IPS-15b (cell line): ENCODE data around the gene ELMO3.
A peak's percentile ranks its signal among the peaks of the same experiment; 100 is the strongest.

Source experiments
- H3K27me3 ChIP-seq: one replicate; pipeline ENCODE4 v1.6.1; 2013; ENCODE audit warnings: low read length; ENCODE audit not compliant: control insufficient read depth, insufficient read depth
- H3K36me3 ChIP-seq: one replicate; pipeline ENCODE4 v1.6.1; 2013; ENCODE audit warnings: low read length; ENCODE audit not compliant: control insufficient read depth, insufficient read depth
- H3K4me1 ChIP-seq: one replicate; pipeline ENCODE4 v1.6.1; 2013; ENCODE audit warnings: mild to moderate bottlenecking, low read length; ENCODE audit not compliant: control insufficient read depth, insufficient read depth
- H3K4me3 ChIP-seq: one replicate; pipeline ENCODE4 v1.5.1; 2013; ENCODE audit warnings: low read depth, low read length
- H3K9ac ChIP-seq: one replicate; pipeline ENCODE4 v1.6.1; 2013; ENCODE audit warnings: low read depth, mild to moderate bottlenecking, low read length
- H3K9me3 ChIP-seq: one replicate; pipeline ENCODE4 v1.6.1; 2013; ENCODE audit warnings: mild to moderate bottlenecking, low read length; ENCODE audit not compliant: control insufficient read depth, insufficient read depth

Gene ELMO3, protein sequence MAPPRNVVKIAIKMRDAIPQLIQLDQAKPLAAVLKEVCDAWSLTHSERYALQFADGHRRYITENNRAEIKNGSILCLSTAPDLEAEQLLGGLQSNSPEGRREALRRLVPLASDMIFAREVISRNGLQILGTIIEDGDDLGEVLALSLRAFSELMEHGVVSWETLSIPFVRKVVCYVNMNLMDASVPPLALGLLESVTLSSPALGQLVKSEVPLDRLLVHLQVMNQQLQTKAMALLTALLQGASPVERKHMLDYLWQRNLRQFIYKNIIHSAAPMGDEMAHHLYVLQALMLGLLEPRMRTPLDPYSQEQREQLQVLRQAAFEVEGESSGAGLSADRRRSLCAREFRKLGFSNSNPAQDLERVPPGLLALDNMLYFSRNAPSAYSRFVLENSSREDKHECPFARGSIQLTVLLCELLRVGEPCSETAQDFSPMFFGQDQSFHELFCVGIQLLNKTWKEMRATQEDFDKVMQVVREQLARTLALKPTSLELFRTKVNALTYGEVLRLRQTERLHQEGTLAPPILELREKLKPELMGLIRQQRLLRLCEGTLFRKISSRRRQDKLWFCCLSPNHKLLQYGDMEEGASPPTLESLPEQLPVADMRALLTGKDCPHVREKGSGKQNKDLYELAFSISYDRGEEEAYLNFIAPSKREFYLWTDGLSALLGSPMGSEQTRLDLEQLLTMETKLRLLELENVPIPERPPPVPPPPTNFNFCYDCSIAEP

GRCh38 chr16:67199011-67199807 lies at the start of gene ELMO3:
Gene ELMO3, plus strand, starts transcription at chr16:67199131. Its CDS starts 196 bp downstream, at chr16:67199327.
- Histone ChIP-seq H3K36me3 (peaks cover 50% of the 10 kb centered on the region), H3K4me1 (peaks cover 4% of the 10 kb centered on the region), H3K9ac (no peak within 1 kb of the TSS), H3K27me3 (no peaks in the 10 kb centered on the region), H3K4me3 (peak within 1 kb of the TSS; percentile 84), H3K9me3 (no peaks in the 10 kb centered on the region)

DNA sequence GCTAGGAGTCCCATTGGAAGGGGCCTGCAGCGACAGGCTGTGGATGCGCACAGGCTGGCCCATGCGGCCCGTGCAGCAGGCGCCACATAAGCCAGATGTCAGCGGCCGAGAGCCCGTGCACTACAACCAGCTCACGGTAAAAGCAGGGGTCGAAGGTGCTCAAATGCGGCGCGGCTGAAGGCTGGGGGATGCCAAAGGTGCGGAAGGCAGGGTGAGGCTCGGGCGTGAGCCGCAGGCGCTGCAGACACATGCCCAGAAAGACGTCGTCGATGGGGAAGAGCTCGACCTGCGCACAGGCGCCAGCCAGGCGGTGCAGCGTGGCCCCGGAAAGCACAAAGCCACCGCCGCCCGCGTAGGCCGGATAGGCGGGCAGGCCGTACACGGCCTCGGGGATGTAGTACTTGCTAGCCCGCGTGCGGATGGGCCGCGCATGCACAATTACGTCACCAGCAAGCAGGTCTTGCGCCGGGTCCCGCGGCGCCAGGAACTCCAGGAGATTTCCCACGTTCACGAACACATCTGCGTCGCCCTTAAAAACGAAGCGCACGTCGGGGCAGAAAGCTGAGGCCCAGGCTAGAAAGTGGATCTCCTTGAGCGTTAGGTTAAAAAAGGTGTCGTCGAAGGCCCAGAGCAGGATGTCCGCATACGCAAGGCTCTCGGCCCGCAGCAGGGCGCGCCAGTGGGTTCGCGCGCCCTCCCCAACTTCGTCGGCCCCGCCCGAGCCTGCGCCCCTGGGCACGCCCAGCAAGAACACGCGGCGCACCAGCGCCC lies 49.5 kb upstream of the ELMO3 start:
- Histone ChIP-seq H3K36me3 (peaks cover 36% of the 10 kb centered on the region), H3K27me3 (peaks cover 34% of the 10 kb centered on the region), H3K9me3 (no peaks in the 10 kb centered on the region), H3K4me1 (no peaks in the 10 kb centered on the region), H3K4me3 (peak overlapping the region; percentile 75), H3K9ac (no peak overlapping the region)

DNA sequence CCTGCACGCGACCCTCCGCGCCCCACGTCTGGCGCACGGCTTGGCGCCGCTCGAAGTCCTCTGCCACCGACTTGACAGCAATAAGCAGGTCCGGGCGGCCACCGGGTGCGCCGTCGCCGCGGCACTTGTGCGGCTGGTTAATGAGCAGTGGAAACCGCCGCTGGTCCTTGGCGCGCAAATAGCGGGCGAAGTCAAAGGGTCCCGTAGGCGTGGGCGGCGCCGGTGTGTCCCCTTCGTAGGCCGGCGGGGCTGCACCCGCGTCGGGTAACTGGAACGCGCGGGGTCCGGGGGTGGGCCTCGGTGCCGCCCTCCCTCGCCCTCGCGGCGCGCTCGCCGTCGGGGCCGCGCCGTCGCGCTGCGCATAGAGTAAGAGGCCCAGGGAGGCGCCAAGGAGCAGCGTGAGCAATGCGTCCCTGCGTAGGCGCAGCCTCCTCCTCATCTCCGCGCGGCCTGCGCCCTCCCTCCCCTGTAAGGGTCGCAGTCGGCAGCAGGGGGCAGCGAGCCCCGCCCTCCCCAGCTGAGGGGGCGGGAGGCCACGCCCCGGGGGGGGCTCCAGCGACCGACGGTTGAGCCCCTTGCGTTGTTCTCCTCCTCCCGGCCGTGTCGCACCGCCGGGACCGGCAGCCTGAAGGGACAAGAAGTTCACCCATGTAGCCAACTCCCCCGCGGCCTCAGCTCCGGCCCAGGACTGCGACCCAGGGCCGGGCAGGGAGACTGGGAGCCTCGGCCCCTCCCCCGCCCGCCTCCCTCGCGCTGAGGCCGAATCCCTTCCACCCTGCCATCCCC lies 48.7 kb upstream of the ELMO3 start:
- Histone ChIP-seq H3K36me3 (peaks cover 33% of the 10 kb centered on the region), H3K9ac (no peak overlapping the region), H3K4me1 (no peaks in the 10 kb centered on the region), H3K27me3 (peaks cover 40% of the 10 kb centered on the region), H3K4me3 (peak overlapping the region; percentile 75), H3K9me3 (no peaks in the 10 kb centered on the region)

GRCh38 chr16:67150833-67151396 lies 48.0 kb upstream of the ELMO3 start, which contains the start of gene B3GNT9:
Gene B3GNT9, minus strand, starts transcription at chr16:67150998. Its CDS starts 513 bp downstream, at chr16:67150485.
- no peaks in the 10 kb centered on the region for H3K4me1 ChIP-seq
- H3K27me3 ChIP-seq, result peaks cover 47% of the 10 kb centered on the region
- H3K9ac ChIP-seq, result peak within 1 kb of the TSS; percentile 24
- peaks cover 26% of the 10 kb centered on the region for H3K36me3 ChIP-seq
- no peaks in the 10 kb centered on the region for H3K9me3 ChIP-seq
- H3K4me3 ChIP-seq, result peak within 1 kb of the TSS; percentile 75

DNA sequence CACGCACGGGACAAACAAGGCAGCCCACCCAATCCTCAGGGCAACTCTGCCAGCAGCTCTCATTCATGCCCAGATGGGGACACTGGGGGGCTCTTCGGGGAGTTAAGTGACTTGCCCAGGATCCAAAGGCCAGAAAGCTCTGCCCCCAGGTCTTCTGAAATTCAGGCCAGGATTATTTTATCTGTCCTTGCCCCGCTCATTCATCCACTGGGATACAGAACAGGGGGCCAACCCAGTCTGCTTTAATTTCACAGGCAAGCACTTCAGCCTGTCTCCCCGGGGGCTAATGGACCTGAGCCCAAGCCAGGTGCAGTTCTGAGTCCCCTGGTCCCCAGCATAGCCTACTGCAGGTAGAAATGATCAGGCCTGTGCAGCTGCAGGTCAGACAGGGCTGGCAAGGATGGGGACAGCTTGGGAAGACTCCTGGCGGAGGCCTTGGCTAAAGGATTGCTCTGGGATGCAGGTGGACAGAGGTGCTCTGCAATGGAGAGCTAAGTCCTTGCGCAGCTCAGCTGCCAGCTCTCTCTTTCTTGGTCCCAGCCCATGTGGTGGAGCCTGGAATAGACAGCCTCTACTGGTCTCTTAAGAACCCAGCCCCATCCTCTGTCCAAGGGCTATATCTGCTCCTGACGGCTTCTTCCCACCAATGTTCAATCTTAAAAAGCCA lies 47.4 kb upstream of the ELMO3 start:
- H3K9me3 ChIP-seq, result no peaks in the 10 kb centered on the region
- H3K36me3 ChIP-seq, result peaks cover 19% of the 10 kb centered on the region
- H3K4me1 ChIP-seq, result no peaks in the 10 kb centered on the region
- peaks cover 53% of the 10 kb centered on the region for H3K27me3 ChIP-seq
- H3K4me3 ChIP-seq, result peak overlapping the region; percentile 75
- no peak overlapping the region for H3K9ac ChIP-seq

DNA sequence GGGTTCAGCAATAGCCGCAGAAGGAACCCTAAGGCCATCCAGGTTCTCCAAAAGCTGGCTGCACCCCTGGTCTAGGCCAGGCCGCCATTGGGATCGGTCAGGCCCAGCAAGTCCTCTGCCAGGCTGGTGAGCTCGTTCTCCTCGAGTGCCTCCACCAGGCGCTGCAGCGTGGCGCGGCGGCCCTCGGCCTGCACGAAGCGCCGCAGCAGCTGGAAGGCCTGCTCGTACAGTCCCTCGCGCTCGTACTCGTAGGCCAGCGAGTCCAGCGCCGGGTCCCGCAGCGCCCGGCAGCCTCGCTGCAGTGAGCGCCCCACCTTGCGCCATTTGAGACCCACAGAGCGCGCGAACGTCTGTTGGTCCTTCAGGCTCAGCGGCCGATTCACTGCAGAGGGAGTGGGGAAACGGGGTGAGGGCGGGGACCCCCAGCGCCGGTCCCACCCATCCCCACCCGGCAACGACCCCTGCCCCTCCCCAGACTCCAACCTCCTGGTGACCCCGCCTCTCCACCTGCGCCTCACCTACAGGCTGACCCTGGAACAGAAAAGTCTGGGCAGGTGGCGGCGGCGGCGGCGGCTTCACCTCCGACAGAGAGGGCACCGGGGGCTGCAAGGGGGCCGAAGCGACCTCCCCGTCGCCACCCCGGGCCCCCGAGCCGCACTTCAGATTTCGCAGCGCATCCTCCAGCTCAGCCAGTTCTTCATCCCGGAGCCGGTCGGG lies 44.2 kb upstream of the ELMO3 start:
- H3K4me1 ChIP-seq, result no peaks in the 10 kb centered on the region
- H3K9me3 ChIP-seq, result no peaks in the 10 kb centered on the region

DNA sequence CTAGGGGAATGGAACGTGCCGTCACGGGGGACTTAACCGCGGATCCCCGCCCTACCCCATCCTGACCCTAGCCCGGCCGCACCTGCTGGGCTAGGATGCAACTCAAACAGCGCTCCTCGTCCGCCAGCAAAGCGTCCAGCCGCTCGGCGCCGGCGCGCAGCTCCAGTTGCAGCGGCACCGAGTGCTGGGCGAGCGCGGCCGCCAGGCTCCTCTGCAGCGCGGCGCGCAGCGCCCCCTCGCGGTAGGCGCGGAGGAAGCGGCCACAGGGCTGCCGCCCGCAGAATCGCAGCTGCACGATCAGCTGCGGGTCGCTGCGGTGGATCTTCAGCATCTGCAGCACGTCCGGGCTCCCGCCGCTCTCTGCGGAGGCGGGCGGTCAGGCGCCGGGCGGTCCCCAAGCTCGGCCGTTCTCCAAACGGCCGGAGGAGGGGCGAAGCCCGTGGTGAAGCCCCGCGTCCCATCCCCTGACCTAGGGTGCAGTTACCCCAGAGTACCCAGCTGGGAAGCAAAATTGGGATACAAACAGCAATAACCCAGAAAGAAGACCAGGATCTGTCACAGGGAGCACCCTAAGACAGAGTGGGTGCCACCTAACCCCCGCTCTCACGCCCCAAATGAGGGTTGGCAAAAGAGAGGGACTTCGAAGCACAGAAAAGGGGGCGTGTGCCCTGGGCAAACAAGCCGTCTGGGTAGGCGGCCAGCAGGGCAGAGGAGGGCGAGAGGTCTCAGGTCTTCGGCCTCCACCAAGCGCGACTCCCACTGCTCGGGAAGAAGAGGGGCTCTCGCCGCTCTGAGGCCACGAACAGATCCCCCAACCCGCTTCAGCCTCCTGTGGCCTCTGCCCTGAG lies 43.4 kb upstream of the ELMO3 start:
- Histone ChIP-seq H3K27me3 (peaks cover 91% of the 10 kb centered on the region), H3K9me3 (no peaks in the 10 kb centered on the region), H3K9ac (no peak overlapping the region), H3K36me3 (no peaks in the 10 kb centered on the region), H3K4me3 (peak overlapping the region; percentile 41), H3K4me1 (no peaks in the 10 kb centered on the region)

More for the DNA sequence above, 44.2 kb upstream of the ELMO3 start:
- no peak overlapping the region for H3K9ac ChIP-seq
- H3K4me3 ChIP-seq, result peak overlapping the region; percentile 43
- H3K36me3 ChIP-seq, result no peaks in the 10 kb centered on the region
- H3K27me3 ChIP-seq, result peaks cover 83% of the 10 kb centered on the region

DNA sequence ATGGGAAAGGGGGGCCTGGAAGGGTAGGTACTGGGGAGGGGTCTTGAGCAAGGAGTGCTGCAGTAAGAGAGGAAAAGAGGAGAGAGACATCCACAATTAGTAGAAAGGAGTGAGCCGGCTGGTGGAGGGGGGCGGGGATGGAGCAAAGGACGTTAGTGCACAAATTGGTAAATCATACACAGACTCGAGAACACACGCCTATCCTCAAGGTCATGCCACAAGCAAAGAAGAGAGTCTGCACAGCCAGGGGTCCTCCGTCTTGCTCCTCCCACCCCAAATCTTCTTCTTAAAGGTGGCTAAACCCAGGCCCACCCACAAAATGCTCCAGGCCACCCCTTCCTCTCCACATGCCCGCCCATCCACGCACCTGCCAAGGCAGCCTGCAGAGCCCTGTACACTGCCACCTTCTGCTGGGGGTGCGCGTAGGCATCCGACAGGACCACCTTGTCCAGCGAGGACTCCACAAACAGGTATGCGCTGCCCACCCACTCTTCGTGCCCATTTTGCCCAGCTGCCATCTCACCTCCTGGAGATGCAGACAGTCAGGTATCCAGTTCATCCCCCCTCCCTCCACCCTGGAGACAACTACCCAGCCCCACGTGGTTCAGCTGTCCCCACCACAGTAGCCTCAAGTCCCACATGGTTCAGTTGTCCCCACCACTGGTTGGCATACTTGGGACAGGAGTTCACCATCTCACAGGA lies 42.6 kb upstream of the ELMO3 start:
- no peaks in the 10 kb centered on the region for H3K4me1 ChIP-seq
- H3K36me3 ChIP-seq, result no peaks in the 10 kb centered on the region
- H3K9me3 ChIP-seq, result no peaks in the 10 kb centered on the region
- H3K9ac ChIP-seq, result no peak overlapping the region
- H3K4me3 ChIP-seq, result peak overlapping the region; percentile 18
- peaks cover 95% of the 10 kb centered on the region for H3K27me3 ChIP-seq
